ENCODE results near the gene VPS25.
"Not testable (repeated sequence)": the region's sequence is repeated elsewhere in the genome, so short reads cannot be mapped to it uniquely, and the experiment has no call there.

VPS25 gene

DNA sequence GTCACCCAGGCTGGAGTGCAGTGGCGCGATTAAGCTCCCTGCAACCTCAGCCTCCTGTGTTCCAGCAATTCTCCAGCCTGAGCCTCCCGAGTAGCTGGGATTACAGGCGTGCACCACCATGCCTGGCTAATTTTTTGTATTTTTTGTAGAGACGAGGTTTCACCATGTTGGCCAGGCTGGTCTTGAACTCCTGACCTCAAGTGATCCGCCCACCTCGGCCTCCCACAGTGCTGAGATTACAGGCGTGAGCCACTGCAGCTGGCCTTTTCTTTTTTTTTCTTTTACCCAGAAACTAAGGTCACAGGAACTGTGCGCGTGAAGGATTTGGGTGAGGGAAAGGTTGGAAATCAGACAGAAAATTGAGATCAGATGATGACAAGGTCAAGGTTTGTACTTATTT, 3.3 kb upstream of the VPS25 start:
- DNase-seq: not testable (repeated sequence)

DNA sequence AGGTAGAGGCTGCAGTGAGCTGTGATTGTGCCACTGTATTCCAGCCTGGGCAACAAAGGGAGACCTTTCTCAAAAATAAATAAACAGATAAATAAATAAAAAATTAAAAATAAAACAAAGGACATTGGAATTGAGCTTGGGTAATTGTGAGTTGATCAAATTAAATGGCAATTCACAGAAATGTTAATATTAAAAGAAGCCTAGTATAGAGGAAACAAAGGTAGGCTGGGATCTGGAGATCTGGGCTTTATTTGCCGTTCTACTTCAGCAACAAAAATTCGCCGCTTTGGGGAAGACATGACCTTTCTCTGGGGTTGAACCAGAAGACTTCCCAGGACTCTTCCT, 332 bp upstream of the VPS25 start:
- DNase-seq: no peak

DNA sequence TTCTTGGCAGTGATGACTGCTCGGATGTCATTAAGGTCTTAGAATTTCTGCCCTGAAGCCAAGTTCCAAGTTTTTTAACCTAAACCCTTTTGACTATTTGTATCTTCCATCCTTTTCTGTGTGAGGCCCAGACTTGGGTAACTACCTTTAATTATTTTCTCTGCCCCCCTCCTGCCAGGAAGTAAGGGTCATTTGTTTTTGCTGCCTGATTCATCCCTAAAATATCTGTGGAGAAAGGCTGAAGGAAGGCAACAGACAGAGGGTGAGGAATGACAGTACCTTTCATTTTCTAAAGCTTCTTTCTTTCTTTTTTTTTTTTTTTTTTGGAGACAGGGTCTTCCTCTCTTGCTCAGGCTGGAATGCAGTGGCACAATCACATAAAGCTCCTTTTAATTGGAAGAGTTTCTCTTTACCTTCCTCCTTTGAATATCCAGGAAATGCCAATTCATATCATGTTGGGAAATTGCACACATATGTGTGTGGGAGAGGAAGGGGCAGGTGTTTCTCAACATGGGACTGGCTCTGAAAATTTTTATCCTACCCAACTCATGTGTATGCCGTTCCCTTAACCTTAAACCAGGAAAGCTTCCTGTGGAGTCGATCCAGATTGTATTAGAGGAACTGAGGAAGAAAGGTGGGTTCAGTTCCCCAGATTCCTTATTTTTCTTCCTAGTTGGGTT, 957 bp downstream of the VPS25 start:
- DNase-seq: no peak

DNA sequence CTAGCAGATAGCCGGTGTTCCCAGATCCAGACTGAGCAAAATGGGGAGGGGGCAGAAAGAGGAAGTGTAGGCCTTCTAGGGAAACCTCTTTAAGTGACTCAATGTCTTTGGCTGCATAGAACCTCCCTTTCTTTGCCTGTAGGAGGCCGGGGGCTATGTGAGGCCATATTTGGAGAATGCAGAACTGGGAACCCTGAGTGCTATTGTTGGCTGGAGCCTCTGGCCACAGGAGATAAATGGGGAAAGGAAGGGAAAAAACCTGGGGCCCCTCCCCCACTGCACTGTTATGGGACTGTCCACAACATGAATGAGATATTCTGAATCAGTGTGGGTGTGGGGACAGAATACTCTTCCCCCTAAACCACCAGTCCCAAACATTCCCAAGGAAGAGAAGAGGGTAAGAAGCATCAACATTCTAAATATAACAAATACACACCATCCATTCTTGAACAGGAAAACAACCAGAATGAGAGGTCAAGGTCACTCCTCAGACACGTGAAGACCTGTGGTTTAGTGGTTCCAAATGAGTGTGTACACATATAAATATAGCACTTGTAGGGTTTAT, 2.4 kb downstream of the VPS25 start:
- DNase-seq: no peak

- no peak for DNase-seq
Observed at GRCh38 chr17:42778570-42778969, 5.3 kb downstream of the VPS25 start.

GRCh38 chr17:42779304-42779935, 6.2 kb downstream of the VPS25 start:
- DNase-seq: no peak

DNA sequence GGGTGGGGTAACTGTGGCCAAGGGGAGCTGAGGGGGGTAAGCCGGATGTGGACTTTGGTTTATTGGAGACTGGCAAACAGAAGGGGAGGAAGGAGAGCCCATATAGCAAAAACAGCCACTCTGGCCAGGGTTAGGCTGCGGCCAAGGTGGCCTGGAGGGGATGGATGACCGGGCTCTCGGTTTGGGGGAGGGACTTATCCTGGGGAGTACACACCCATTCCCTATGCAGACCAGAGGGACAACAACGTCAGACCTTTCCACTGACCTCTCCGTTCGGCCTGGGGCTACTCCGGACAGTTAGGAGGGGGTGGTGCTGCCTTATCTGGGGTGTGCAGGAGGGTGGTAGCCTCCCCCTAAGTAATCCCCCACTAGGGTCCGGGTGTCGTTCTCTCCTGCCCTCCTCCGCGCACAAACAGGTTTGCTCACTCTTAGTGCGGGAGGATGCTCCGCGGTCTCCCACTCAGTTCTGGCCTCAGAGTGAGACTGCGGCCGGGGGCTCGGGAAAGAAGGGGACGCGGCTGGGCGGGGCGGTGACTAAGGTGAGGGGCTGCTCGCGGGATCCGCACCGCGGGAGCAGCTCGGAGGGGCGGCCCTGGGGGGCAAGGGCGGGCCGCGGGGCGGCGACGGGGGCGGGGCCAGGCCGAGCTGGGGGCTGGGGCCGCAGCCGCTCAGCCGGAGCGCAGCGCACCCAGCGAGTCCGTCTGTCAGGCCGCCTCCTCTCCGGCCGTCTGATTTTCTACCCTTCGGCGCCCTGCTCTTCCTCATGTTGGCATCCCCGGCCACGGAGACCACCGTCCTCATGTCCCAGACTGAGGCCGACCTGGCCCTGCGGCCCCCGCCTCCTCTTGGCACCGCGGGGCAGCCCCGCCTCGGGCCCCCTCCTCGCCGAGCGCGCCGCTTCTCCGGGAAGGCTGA, 6.9 kb downstream of the VPS25 start, which contains the start of gene WNK4:
TSS of gene WNK4 (plus strand) at position 675 of the 915 bp plus-strand sequence. CDS start at position 764, 89 bp downstream.
- DNase-seq: no peak

GRCh38 chr17:42780851-42781638, 7.8 kb downstream of the VPS25 start:
- no peak for DNase-seq

- DNase-seq: no peak
Observed at GRCh38 chr17:42781639-42782165, 8.5 kb downstream of the VPS25 start.

DNA sequence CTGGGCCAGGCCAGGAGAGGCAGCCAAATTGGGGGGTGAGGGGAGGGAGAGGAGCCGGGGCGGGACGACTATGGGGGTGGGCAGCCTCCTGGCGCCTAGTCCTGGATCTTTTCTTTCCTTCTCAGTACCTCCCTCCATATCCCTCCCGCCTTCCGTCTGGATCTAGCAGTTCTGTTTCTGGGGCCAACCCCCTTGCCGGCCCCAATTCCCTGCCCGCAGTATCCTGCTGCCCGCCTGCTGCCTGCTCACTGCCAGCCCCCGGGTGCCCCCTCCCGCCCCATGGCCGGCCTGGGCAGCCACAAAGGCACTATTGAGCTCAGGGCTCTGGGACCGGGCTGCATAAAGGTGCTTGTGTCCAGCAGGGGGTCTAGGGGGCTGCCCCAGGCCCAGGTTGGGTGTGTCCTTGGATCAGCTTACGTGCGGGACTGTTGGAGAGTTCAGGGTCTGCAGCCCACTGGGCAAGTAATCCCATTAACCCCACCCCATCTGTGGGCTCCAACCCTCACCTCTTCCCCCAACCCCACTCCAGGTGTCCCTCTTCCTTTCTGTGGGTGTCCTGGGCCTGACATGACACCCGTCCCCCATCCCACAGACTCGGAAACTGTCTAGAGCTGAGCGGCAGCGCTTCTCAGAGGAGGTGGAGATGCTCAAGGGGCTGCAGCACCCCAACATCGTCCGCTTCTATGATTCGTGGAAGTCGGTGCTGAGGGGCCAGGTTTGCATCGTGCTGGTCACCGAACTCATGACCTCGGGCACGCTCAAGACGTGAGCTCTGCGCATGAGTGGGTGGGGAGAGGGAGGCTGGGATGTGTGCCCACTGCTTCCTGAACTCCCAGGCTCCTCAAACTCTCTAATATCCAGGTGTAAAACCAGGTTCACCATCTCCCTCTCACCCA, 9.2 kb downstream of the VPS25 start:
- no peak for DNase-seq

DNA sequence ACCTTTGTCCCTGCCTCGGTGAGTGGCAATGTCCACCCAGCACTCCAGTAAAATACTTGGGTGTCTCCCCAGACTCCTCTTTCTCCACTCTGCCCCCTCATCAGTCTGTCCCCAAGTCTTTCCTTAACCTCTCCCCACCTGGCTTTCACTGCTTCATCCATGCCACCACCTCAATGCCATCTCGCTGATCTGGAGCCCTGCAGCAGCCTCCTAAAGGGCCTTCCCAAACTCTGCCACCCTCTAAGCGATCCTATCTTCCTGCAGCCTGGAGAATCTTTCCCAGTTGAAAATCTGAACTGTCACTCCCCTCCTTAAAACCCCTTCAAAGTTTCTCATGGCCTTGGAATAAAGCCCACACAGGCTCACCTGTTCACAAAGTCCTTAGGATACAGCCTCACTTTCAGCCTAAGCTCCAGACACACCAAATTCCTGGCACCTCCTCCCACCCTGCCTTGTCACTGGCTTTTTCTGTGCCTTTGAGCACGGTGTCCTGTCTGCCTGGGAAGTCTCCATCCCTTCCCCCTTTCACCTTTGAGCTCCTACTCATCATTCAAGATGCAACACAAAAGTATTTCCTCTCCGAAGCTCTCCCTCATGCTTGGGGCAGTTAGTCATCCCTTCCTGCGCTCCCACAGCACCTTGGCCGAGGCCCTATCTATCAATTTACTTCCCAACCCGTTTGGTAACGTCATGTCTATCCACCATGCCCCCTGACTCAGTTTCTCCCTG, 10.0 kb downstream of the VPS25 start:
- no peak for DNase-seq

GRCh38 chr17:42783791-42784138, 10.5 kb downstream of the VPS25 start:
- no peak for DNase-seq

DNA sequence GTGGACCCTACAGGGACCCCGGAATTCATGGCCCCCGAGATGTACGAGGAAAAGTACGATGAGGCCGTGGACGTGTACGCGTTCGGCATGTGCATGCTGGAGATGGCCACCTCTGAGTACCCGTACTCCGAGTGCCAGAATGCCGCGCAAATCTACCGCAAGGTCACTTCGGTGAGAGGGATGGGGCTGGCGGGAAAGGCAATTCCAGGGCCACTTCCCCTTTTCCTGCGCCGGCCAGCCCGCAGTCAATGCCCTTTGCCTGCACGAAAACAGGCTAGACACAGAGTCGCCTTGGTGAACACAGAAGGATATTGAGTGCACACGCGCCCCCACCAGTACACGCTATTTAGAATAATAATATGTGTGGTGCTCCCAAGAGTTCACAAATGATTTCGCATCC, 11.2 kb downstream of the VPS25 start:
- DNase-seq: no peak

DNA sequence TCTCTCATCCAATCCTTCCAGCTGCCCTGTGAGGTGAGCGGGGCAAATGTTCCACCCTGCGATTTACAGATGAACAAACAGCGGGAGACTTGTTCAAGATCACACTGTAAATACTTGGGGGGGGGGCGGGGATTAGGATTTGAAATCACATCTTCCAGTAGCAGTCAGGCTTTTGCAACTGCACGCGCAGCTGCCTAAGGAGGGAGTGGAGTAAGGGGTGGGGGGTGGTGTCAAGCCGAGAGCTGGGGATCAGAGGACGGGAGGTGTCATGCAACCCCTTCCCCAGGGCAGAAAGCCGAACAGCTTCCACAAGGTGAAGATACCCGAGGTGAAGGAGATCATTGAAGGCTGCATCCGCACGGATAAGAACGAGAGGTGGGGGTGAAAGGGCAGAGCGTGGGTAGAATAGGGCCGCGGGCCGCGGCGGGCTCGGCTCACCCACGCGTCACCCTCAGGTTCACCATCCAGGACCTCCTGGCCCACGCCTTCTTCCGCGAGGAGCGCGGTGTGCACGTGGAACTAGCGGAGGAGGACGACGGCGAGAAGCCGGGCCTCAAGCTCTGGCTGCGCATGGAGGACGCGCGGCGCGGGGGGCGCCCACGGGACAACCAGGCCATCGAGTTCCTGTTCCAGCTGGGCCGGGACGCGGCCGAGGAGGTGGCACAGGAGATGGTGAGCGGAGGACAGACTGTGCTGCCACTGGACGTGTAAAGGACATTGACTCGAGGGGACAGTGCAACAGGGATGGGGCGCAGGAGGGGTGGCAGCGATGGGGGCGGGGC, 11.8 kb downstream of the VPS25 start:
- no peak for DNase-seq

- DNase-seq: no peak
Observed at GRCh38 chr17:42787266-42787665, 14.0 kb downstream of the VPS25 start.

GRCh38 chr17:42791948-42792347, 18.7 kb downstream of the VPS25 start:
- DNase-seq: no peak

GRCh38 chr17:42792545-42792944, 19.3 kb downstream of the VPS25 start:
- no peak for DNase-seq

GRCh38 chr17:42795061-42795460, 21.8 kb downstream of the VPS25 start:
- DNase-seq: no peak

- DNase-seq: no peak
Observed at GRCh38 chr17:42795465-42795864, 22.2 kb downstream of the VPS25 start.
